Chondrocyte (in vitro differentiated cells): ENCODE results near the gene KCNH5. TPM values are rescaled to one million over a fixed set of nuclear protein-coding genes. Genes with fewer than 3 reads are reported as not detected.

Experiments
- DNase-seq: peaks from one replicate; pipeline ENCODE4 v3.0.0; 2021; ENCODE audit warnings: mixed read lengths, low spot score
- H3K27ac Mint-ChIP-seq: one replicate; pipeline ENCODE4 v1.8.0; 2021; ENCODE audit warnings: mild to moderate bottlenecking, moderate library complexity, mixed read lengths; ENCODE audit not compliant: unreplicated experiment
- H3K27me3 Mint-ChIP-seq: 2 replicates; pipeline ENCODE4 v1.8.0; 2021; ENCODE audit warnings: low read depth, mixed read lengths
- H3K36me3 Mint-ChIP-seq: 2 replicates; pipeline ENCODE4 v1.8.0; 2021; ENCODE audit warnings: low read depth, mixed read lengths
- H3K4me1 Mint-ChIP-seq: 2 replicates; pipeline ENCODE4 v1.8.0; 2021; ENCODE audit warnings: low read depth, mild to moderate bottlenecking, mixed read lengths
- H3K4me3 Mint-ChIP-seq: one replicate; pipeline ENCODE4 v1.8.0; 2021; ENCODE audit warnings: mild to moderate bottlenecking, moderate library complexity, mixed read lengths; ENCODE audit not compliant: unreplicated experiment
- H3K9me3 Mint-ChIP-seq: 2 replicates; pipeline ENCODE4 v1.8.0; 2021; ENCODE audit warnings: low read depth, mixed read lengths
- CTCF ChIP-seq: fragments of 200-600 bp; sonication (generic); IDR thresholded peaks from 2 replicates; pipeline ENCODE4 v1.5.0; 2021; ENCODE audit warnings: antibody characterized with exemption, mild to moderate bottlenecking, moderate library complexity
- total RNA-seq: library from RNA; stranded (reverse); gene quantifications from 3 replicates; pipeline ENCODE4 v1.2.1, GENCODE V29; 2021

Gene KCNH5
- total RNA-seq, 1 donor from 2014 or later, result not detected

GRCh38 chr14:63027719-63028118 is 17.5 kb downstream of the KCNH5 start:
- no peak for DNase-seq
- Mint-ChIP-seq H3K4me3 (no peak overlapping the region), H3K36me3 (no peaks in the 10 kb centered on the region), H3K27ac (no peak overlapping the region), H3K4me1 (no peaks in the 10 kb centered on the region), H3K9me3 (no peaks in the 10 kb centered on the region), H3K27me3 (peaks cover 20% of the 10 kb centered on the region)
- no peak for TF ChIP-seq CTCF

GRCh38 chr14:63026491-63026890 is 18.8 kb downstream of the KCNH5 start:
- Mint-ChIP-seq H3K27ac (no peak overlapping the region), H3K36me3 (no peaks in the 10 kb centered on the region), H3K9me3 (no peaks in the 10 kb centered on the region), H3K4me3 (no peak overlapping the region), H3K27me3 (peaks cover 16% of the 10 kb centered on the region), H3K4me1 (no peaks in the 10 kb centered on the region)
- no peak for DNase-seq
- TF ChIP-seq CTCF, result no peak

- no peaks in the 10 kb centered on the region for H3K4me1 Mint-ChIP-seq
- TF ChIP-seq CTCF, result no peak
These were observed 30.6 kb downstream of the KCNH5 start for GRCh38 chr14:63014621-63015020.

GRCh38 chr14:63012171-63012570 is 33.1 kb downstream of the KCNH5 start:
- H3K4me1 Mint-ChIP-seq, result no peaks in the 10 kb centered on the region
- H3K4me3 Mint-ChIP-seq, result no peak overlapping the region
- no peak for TF ChIP-seq CTCF
- no peaks in the 10 kb centered on the region for H3K36me3 Mint-ChIP-seq
- no peaks in the 10 kb centered on the region for H3K9me3 Mint-ChIP-seq
- no peak for DNase-seq
- H3K27ac Mint-ChIP-seq, result no peak overlapping the region
- peaks cover 10% of the 10 kb centered on the region for H3K27me3 Mint-ChIP-seq

More at GRCh38 chr14:63014621-63015020, 30.6 kb downstream of the KCNH5 start:
- Mint-ChIP-seq H3K27ac (no peak overlapping the region), H3K9me3 (no peaks in the 10 kb centered on the region), H3K27me3 (peaks cover 17% of the 10 kb centered on the region), H3K36me3 (no peaks in the 10 kb centered on the region), H3K4me3 (no peak overlapping the region)
- DNase-seq, result no peak

- Mint-ChIP-seq H3K27ac (no peak overlapping the region), H3K9me3 (no peaks in the 10 kb centered on the region), H3K4me1 (no peaks in the 10 kb centered on the region), H3K36me3 (no peaks in the 10 kb centered on the region), H3K4me3 (no peak overlapping the region), H3K27me3 (peaks cover 12% of the 10 kb centered on the region)
- no peak for TF ChIP-seq CTCF
- no peak for DNase-seq
These were observed 33.6 kb downstream of the KCNH5 start for GRCh38 chr14:63011623-63012022.
